A549 (cell line): Measurements from ENCODE around the gene HMHB1.
A peak's percentile ranks its signal among the peaks of the same experiment; 100 is the strongest.

Source experiments
- BHLHE40 ChIP-seq: IDR thresholded peaks from 2 replicates; pipeline ENCODE4 v1.6.1; 2012; ENCODE audit warnings: low read depth, low read length, inconsistent platforms
- CTCF ChIP-seq: fragments of >200 bp; sonication (Bioruptor Twin); formaldehyde crosslinking; IDR thresholded peaks from 3 replicates; pipeline ENCODE4 v1.5.1; 2016
- JUN ChIP-seq, 2 experiments: fragments of >200 bp; sonication (Bioruptor Twin); formaldehyde crosslinking; IDR thresholded peaks; 2 replicates in 1 of 2; 3 replicates in 1 of 2; pipeline ENCODE4 v1.6.1; 2016 to 2017
- MYC ChIP-seq: IDR thresholded peaks from 2 replicates; pipeline ENCODE4 v1.6.1; 2012; ENCODE audit warnings: mild to moderate bottlenecking, inconsistent platforms, low read length, improper control_type of control experiment, borderline replicate concordance
- POLR2A ChIP-seq: IDR thresholded peaks from 2 replicates; pipeline ENCODE4 v1.6.1; 2012; ENCODE audit warnings: mild to moderate bottlenecking, low read length
- REST ChIP-seq: fragments of 200-600 bp; sonication (generic); IDR thresholded peaks from 2 replicates; pipeline ENCODE4 v1.6.1; 2016; ENCODE audit warnings: antibody characterized with exemption, mild to moderate bottlenecking, moderate library complexity

GRCh38 chr5:143824851-143825720 is 13.1 kb downstream of the HMHB1 start:
- TF ChIP-seq CTCF (peak; percentile 95), BHLHE40 (no peak), MYC (no peak), POLR2A (no peak), JUN (IDR thresholded peaks at IDR 0.05) (no peak), REST (no peak)
